HepG2 (cell line): Measurements from ENCODE around the gene SP4. TPM values are rescaled to one million over a fixed set of nuclear protein-coding genes. Genes with fewer than 3 reads are reported as not detected.

Experiments
- ATAC-seq: fragments of 200-7000 bp; cut with Tn5 transposase; 3 replicates; pipeline ENCODE4 v1.9.1; 2020; ENCODE audit warnings: mild to moderate bottlenecking, moderate library complexity
- BruUV-seq: library from RNA; stranded (reverse); fragments of 400-500 nt; replicated peaks from 2 replicates; lab custom pipeline; 2021; lab: Mats Ljungman, UMichigan
- CTCF ChIA-PET: fragments of 300-600 bp; formaldehyde crosslinking; extraction: SDS; loops from one replicate; lab custom pipeline; 2021; ENCODE audit warnings: low total read pairs, inconsistent platforms, low intra/inter-chr PET ratio; lab: Yijun Ruan, JAX
- POLR2A ChIA-PET: fragments of 350-600 bp; sonication (Branson Sonifier 250); formaldehyde crosslinking; loops from one replicate; lab custom pipeline; 2020; ENCODE audit warnings: antibody characterized with exemption, inconsistent platforms; lab: Yijun Ruan, JAX
- DNase-seq: peaks from one replicate; pipeline ENCODE4 v3.0.0-alpha.2; 2015; ENCODE audit warnings: low spot score
- FAIRE-seq: peaks from 3 replicates; lab custom pipeline; 2011; peaks lifted over from hg19 to GRCh38; lab: Jason Lieb, UNC
- H2AFZ ChIP-seq: one replicate; pipeline ENCODE4 v1.6.1; 2011; ENCODE audit warnings: low read length, inconsistent platforms
- H3K27ac ChIP-seq: fragments of 300-600 bp; 3 replicates; pipeline ENCODE4 v1.8.0; 2011; ENCODE audit warnings: mixed run types, mild to moderate bottlenecking, mixed read lengths, low read length, inconsistent platforms; ENCODE audit not compliant: insufficient read depth; ENCODE audit errors: extremely low read length
- H3K27me3 ChIP-seq, 2 experiments: fragments of 200-600 bp in 1 of 2; 2 replicates in 1 of 2; 3 replicates in 1 of 2; pipeline versions ENCODE4 v1.6.0 to v1.8.0; 2011; ENCODE audit warnings: low read length in 2 of 2, mild to moderate bottlenecking in 2 of 2, moderate library complexity in 2 of 2, inconsistent platforms in 1 of 2; ENCODE audit not compliant: insufficient read depth in 2 of 2, control insufficient read depth in 1 of 2
- H3K36me3 ChIP-seq, 2 experiments: fragments of 200-600 bp in 1 of 2; replicated peaks in 1 of 2; 2 replicates in 1 of 2; 3 replicates in 1 of 2; pipeline versions ENCODE4 v1.5.1 to v1.8.0; 2011; ENCODE audit warnings: low read length in 2 of 2, inconsistent platforms in 1 of 2; ENCODE audit not compliant: insufficient read depth in 2 of 2, control insufficient read depth in 1 of 2
- H3K4me1 ChIP-seq: 2 replicates; pipeline ENCODE4 v1.5.1; 2012; ENCODE audit warnings: low read length, inconsistent platforms; ENCODE audit not compliant: insufficient read depth
- H3K4me2 ChIP-seq: 2 replicates; pipeline ENCODE4 v1.6.0; 2011; ENCODE audit warnings: low read depth, low read length, inconsistent platforms
- H3K4me3 ChIP-seq, 3 experiments: fragments of 200-600 bp in 1 of 3; sonication (generic), shearing (Covaris generic) in 1 of 3; replicated peaks in 1 of 3; 2 replicates each; pipeline ENCODE4 v1.5.1; 2011 to 2016; ENCODE audit warnings: low read length in 3 of 3, inconsistent platforms in 2 of 3, low read depth in 2 of 3, mild to moderate bottlenecking in 2 of 3, control low read depth in 1 of 3, mixed read lengths in 1 of 3; ENCODE audit not compliant: insufficient read depth in 1 of 3
- H3K79me2 ChIP-seq: one replicate; pipeline ENCODE4 v1.6.1; 2011; ENCODE audit warnings: low read length, inconsistent platforms; ENCODE audit not compliant: insufficient read depth
- H3K9ac ChIP-seq: 2 replicates; pipeline ENCODE4 v1.6.0; 2011; ENCODE audit warnings: mild to moderate bottlenecking, low read depth, low read length, inconsistent platforms; ENCODE audit not compliant: insufficient read depth
- H3K9me3 ChIP-seq: 2 replicates; pipeline ENCODE4 v1.5.1; 2012; ENCODE audit warnings: mild to moderate bottlenecking, low read length
- H4K20me1 ChIP-seq: 2 replicates; pipeline ENCODE4 v1.6.0; 2011; ENCODE audit warnings: inconsistent platforms, mild to moderate bottlenecking, low read length, moderate library complexity; ENCODE audit not compliant: insufficient read depth
- ARID5B ChIP-seq: IDR thresholded peaks from 2 replicates; pipeline ENCODE4 v1.4.0; 2020; ENCODE audit warnings: mild to moderate bottlenecking, missing genetic modification reagents
- CEBPZ ChIP-seq: IDR thresholded peaks from 2 replicates; pipeline ENCODE4 v1.6.1; 2012; ENCODE audit warnings: low read length, improper control_type of control experiment
- HMG20B ChIP-seq: conservative IDR thresholded peaks from 2 replicates; pipeline ENCODE4 v1.6.1; 2016; ENCODE audit warnings: missing genetic modification reagents, missing compliant biosample characterization
- HOXA5 ChIP-seq: sonication (generic); formaldehyde crosslinking; IDR thresholded peaks from 2 replicates; pipeline ENCODE4 v1.4.0; 2020; ENCODE audit warnings: missing genetic modification reagents
- KLF6 ChIP-seq: IDR thresholded peaks from 2 replicates; pipeline ENCODE4 v1.8.0; 2016; ENCODE audit warnings: missing biosample characterization, missing genetic modification reagents
- KMT2B ChIP-seq: IDR thresholded peaks from 2 replicates; pipeline ENCODE4 v1.6.1; 2016; ENCODE audit warnings: missing genetic modification reagents, missing compliant biosample characterization
- TOPORS ChIP-seq: sonication (generic); formaldehyde crosslinking; IDR thresholded peaks from 2 replicates; pipeline ENCODE4 v1.8.0; 2023; ENCODE audit warnings: mild to moderate bottlenecking, missing genetic modification reagents
- ZBTB49 ChIP-seq: sonication (generic); formaldehyde crosslinking; IDR thresholded peaks from 2 replicates; pipeline ENCODE4 v1.4.0; 2020; ENCODE audit warnings: missing genetic modification reagents, borderline replicate concordance
- ZNF337 ChIP-seq: sonication (generic); formaldehyde crosslinking; IDR thresholded peaks from 2 replicates; pipeline ENCODE4 v1.5.1; 2020; ENCODE audit warnings: missing genetic modification reagents, low read depth, mild to moderate bottlenecking, borderline replicate concordance
- ZNF782 ChIP-seq: sonication (generic); formaldehyde crosslinking; IDR thresholded peaks from 2 replicates; pipeline ENCODE4 v1.4.0; 2020; ENCODE audit warnings: missing genetic modification reagents, mild to moderate bottlenecking, borderline replicate concordance
- ZZZ3 ChIP-seq: sonication (generic); formaldehyde crosslinking; IDR thresholded peaks from 2 replicates; pipeline ENCODE4 v1.4.0; 2020; ENCODE audit warnings: missing genetic modification reagents, mild to moderate bottlenecking, borderline replicate concordance
- WGBS: methylation state at CpG from one replicate; pipeline ENCODE4 v1.1.6; 2017; ENCODE audit warnings: low lambda C conversion rate; 5-methylcytosine and 5-hydroxymethylcytosine counted together
- in situ Hi-C: cut with HindIII; loops from 2 replicates; pipeline ENCODE4 v1.10.0; 2017; ENCODE audit warnings: low pct_unique_long_range_greater_than_20kb; ENCODE audit not compliant: extremely low pct_ligation_motif_present
- intact Hi-C: fragments of 100-400 bp; cut with micrococcal nuclease; formaldehyde crosslinking; loops from one replicate; pipeline ENCODE4 v1.10.0; 2022; ENCODE audit not compliant: unreplicated experiment
- polyA plus RNA-seq, 8 experiments: library from polyadenylated mRNA; depleted of rRNA in 3 of 8; stranded (reverse) in 7 of 8; unstranded in 1 of 8; fragments of >200 nt; fragmentation: Illumina TruSeq in 4 of 8; extraction: Trizol in 4 of 8; gene quantifications; 2 replicates each; pipeline versions ENCODE4 v1.2.1 to v1.2.3, GENCODE V29; 2011 to 2016; ENCODE audit warnings: low read depth in 4 of 8, missing spikeins in 1 of 8, mixed read lengths in 1 of 8; ENCODE audit not compliant: insufficient read depth in 1 of 8
- total RNA-seq, 5 experiments: library from RNA; depleted of rRNA; stranded (reverse); fragments of >200 nt; fragmentation: Illumina TruSeq; extraction: Trizol; gene quantifications; 2 replicates each; pipeline ENCODE4 v1.2.3, GENCODE V29; 2016; ENCODE audit warnings: low read depth in 1 of 5
- TF ChIP-seq, protein P1 (sequence below): sonication (generic); formaldehyde crosslinking; IDR thresholded peaks from 2 replicates; pipeline ENCODE4 v1.5.0; 2020; ENCODE audit warnings: missing genetic modification reagents, mild to moderate bottlenecking, borderline replicate concordance

SP4 gene
- total and polyA plus RNA-seq, 2 of the 13 experiments (the other 11 are each of a cell fraction or from before 2014, with no cell fraction given) = 2.7 to 4.8 TPM

DNA sequence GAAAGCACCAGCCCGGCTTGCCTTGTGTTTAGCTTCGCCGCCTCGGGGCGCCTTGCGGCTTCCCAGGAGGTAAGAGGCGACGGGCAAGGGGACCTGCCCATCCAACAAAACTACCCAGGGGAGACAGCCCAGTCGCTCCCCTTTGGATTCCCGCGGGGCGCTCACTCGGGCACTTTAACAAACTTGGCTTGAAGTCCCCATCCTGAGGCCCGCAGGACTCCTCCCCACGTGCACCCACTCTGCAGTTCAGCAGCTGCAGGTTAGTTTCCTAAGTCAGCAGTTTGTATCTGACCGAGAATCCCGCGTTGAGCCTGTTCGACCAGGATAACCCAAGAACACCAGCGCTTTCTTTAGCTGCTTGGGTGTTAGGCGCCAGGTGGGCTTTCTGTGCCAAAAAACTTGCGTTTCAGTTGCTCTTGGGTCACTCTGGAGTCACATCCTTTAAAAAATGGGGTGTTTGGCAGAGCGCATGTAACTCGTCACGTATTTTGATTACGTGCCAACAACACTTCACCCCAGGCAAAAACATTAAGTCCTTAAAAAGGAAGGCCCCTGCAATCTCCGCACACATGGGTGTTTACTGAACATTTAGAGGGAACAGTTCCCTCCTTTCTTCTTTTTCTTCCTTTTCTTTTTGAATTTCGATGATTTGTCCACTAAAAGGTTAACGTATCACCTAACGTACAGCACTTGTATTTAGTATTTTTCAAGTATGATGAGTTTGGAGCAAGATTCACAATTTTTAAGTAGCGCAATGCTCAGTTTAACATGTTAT, 115.8 kb downstream of the SP4 start:
- POLR2A ChIA-PET = no interaction called here
- Histone ChIP-seq H3K9ac (no peak overlapping the region), H3K9me3 (no peaks in the 10 kb centered on the region), H2AFZ (no peak overlapping the region), H3K4me2 (no peak overlapping the region), H3K79me2 (no peaks in the 10 kb centered on the region), H3K27ac (no peak overlapping the region), H3K27me3 (peaks cover 0 to 30% of the 10 kb centered on the region in 2 experiments; a peak in 3 of 5 replicates), H3K4me1 (no peaks in the 10 kb centered on the region), H4K20me1 (no peaks in the 10 kb centered on the region), H3K36me3 (no peaks in the 10 kb centered on the region), H3K4me3 (no peak overlapping the region)
- DNase-seq (no peak), FAIRE-seq (no peak), ATAC-seq (no peak; the same call in 2 of the 3 replicates)
- in situ Hi-C loops = loop anchor here (25.0 kb wide), 1 partner anchor 219 kb away; no protein-coding TSS in a partner anchor
- WGBS = 45% methylated on average over 26 of the region's 31 CpGs
- BruUV-seq = no TSS peak
- CTCF ChIA-PET = no interaction called here
- intact Hi-C loops = no loop called here
- no peak for TF ChIP-seq ARID5B (CRISPR knock-in tag)
- TF ChIP-seq TOPORS (CRISPR knock-in tag) = no peak
- TF ChIP-seq ZBTB49 (CRISPR knock-in tag) = no peak
- TF ChIP-seq, protein P1, sequence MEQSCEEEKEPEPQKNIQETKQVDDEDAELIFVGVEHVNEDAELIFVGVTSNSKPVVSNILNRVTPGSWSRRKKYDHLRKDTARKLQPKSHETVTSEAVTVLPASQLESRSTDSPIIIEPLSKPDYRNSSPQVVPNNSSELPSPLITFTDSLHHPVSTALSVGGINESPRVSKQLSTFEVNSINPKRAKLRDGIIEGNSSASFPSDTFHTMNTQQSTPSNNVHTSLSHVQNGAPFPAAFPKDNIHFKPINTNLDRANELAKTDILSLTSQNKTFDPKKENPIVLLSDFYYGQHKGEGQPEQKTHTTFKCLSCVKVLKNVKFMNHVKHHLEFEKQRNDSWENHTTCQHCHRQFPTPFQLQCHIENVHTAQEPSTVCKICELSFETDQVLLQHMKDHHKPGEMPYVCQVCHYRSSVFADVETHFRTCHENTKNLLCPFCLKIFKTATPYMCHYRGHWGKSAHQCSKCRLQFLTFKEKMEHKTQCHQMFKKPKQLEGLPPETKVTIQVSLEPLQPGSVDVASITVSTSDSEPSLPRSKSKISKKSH (CRISPR knock-in tag) = no peak
- TF ChIP-seq KMT2B (CRISPR knock-in tag) = no peak
- TF ChIP-seq HOXA5 = no peak
- TF ChIP-seq ZNF782 (CRISPR knock-in tag) = no peak
- no peak for TF ChIP-seq KLF6 (CRISPR knock-in tag)
- no peak for TF ChIP-seq ZNF337 (CRISPR knock-in tag)
- no peak for TF ChIP-seq CEBPZ
- no peak for TF ChIP-seq ZZZ3 (CRISPR knock-in tag)
- TF ChIP-seq HMG20B (CRISPR knock-in tag) = no peak
